Esophagus muscularis mucosa (tissue), 4 donors: ENCODE results near the gene MREG. TPM values are rescaled to one million over a fixed set of nuclear protein-coding genes. Genes with fewer than 3 reads are reported as not detected.

Experiments
- DNase-seq: peaks from one replicate; pipeline ENCODE4 v3.0.0-alpha.2; 2017; ENCODE audit errors: extremely low spot score
- H3K27ac ChIP-seq, 4 donors: fragments of 200-600 bp; sonication (generic); replicated peaks in 1 of 4; 1 replicate in 3 of 4; 2 replicates in 1 of 4; pipeline ENCODE4 v1.5.1; 2016 to 2019; ENCODE audit warnings: mild to moderate bottlenecking in 1 of 4
- H3K27me3 ChIP-seq, 4 donors: fragments of 200-600 bp; sonication (generic); one replicate each; pipeline versions ENCODE4 v1.5.1 to v1.6.0; 2016 to 2019
- H3K36me3 ChIP-seq, 4 donors: fragments of 200-600 bp; sonication (generic); one replicate each; pipeline ENCODE4 v1.5.1; 2016 to 2019
- H3K4me1 ChIP-seq, 4 donors: fragments of 200-600 bp; sonication (generic); one replicate each; pipeline ENCODE4 v1.5.1; 2016 to 2019
- H3K4me3 ChIP-seq, 4 donors: fragments of 200-600 bp; sonication (generic); 1 replicate in 2 of 4; 2 replicates in 2 of 4; pipeline ENCODE4 v1.5.1; 2016 to 2019; ENCODE audit warnings: mild to moderate bottlenecking in 4 of 4, moderate library complexity in 1 of 4
- H3K9me3 ChIP-seq, 4 donors: fragments of 200-600 bp; sonication (generic); 1 replicate in 3 of 4; 2 replicates in 1 of 4; pipeline ENCODE4 v1.5.1; 2016 to 2019
- CTCF ChIP-seq, 3 experiments: fragments of 200-600 bp in 2 of 3; fragments of 450-650 bp in 1 of 3; sonication (generic) in 2 of 3; IDR thresholded peaks; one replicate each; pipeline ENCODE4 v1.5.1; 2017 to 2019; ENCODE audit warnings: antibody characterized with exemption in 3 of 3, mild to moderate bottlenecking in 2 of 3, moderate library complexity in 1 of 3
- EP300 ChIP-seq: sonication (generic); formaldehyde crosslinking; IDR thresholded peaks from one replicate; pipeline ENCODE4 v1.6.1; 2017; ENCODE audit warnings: antibody characterized with exemption
- POLR2A ChIP-seq: fragments of 450-650 bp; IDR thresholded peaks from one replicate; pipeline ENCODE4 v1.6.1; 2017; ENCODE audit warnings: antibody characterized with exemption, moderate library complexity, mild to moderate bottlenecking, low read depth
- POLR2AphosphoS5 ChIP-seq, 2 donors: sonication (generic); formaldehyde crosslinking; IDR thresholded peaks; one replicate each; pipeline ENCODE4 v1.6.1; 2017; ENCODE audit warnings: antibody characterized with exemption in 2 of 2
- WGBS: methylation state at CpG from one replicate; pipeline ENCODE4 v1.1.5; 2018; 5-methylcytosine and 5-hydroxymethylcytosine counted together
- intact Hi-C: fragments of 100-400 bp; cut with DNase I; formaldehyde crosslinking; loops from one replicate; pipeline ENCODE4 v1.15.1; 2023
- total RNA-seq, 4 donors: library from RNA; depleted of rRNA; stranded (reverse); fragments of >200 nt; gene quantifications; one replicate each; pipeline versions ENCODE4 v1.1.0 to v1.2.1, GENCODE V29; 2016

MREG gene
- total RNA-seq, 4 donors from 2014 or later: 0.40 to 1.2 (median 0.70) TPM

DNA sequence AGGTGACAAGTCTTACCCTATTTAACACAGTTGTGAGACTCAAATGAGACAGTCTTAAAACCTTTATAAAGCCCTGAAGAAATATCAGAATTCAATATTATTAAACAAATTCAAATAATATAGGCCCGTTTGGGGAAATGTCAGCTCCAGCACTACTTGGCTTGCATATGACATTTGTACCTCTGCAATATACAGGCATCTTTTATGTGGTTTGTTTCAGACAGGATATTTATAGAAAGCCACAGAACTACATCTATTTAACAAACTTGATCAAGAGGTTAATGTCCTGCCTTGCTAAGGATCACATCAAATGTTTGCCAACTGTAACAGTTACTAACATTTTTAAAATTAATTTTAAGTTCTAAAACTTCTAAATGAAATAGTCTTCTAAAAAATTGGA, 3.2 kb upstream of the MREG start:
- Histone ChIP-seq H3K4me3 (no peak overlapping the region), H3K9me3 (no peaks in the 10 kb centered on the region), H3K4me1 (peaks cover 7 to 17% (median 16%) of the 10 kb centered on the region in 4 donors), H3K27ac (no peak overlapping the region), H3K27me3 (no peaks in the 10 kb centered on the region), H3K36me3 (no peaks in the 10 kb centered on the region)
- WGBS: 53% methylated on average over 1 of the region's 1 CpG
- TF ChIP-seq POLR2AphosphoS5 (IDR thresholded peaks at IDR 0.05) (no peak), POLR2A (no peak), EP300 (no peak), CTCF (IDR thresholded peaks at IDR 0.05) (no peak)
- DNase-seq: no peak
- intact Hi-C loops: no loop called here

GRCh38 chr2:216015722-216016464, 2.5 kb upstream of the MREG start:
- 85% methylated on average over 5 of the region's 5 CpGs for WGBS
- Histone ChIP-seq H3K4me3 (no peak overlapping the region), H3K27ac (no peak overlapping the region), H3K4me1 (peaks cover 7 to 17% (median 16%) of the 10 kb centered on the region in 4 donors), H3K36me3 (no peaks in the 10 kb centered on the region), H3K9me3 (no peaks in the 10 kb centered on the region), H3K27me3 (no peaks in the 10 kb centered on the region)
- DNase-seq: peak; percentile 64
- intact Hi-C loops: no loop called here
- TF ChIP-seq CTCF (IDR thresholded peaks at IDR 0.05) (no peak), EP300 (no peak), POLR2AphosphoS5 (IDR thresholded peaks at IDR 0.05) (no peak), POLR2A (no peak)

GRCh38 chr2:216014986-216015385, 1.6 kb upstream of the MREG start:
- Histone ChIP-seq H3K4me3 (no peak overlapping the region), H3K4me1 (peaks cover 7 to 17% (median 16%) of the 10 kb centered on the region in 4 donors), H3K27me3 (no peaks in the 10 kb centered on the region), H3K27ac (no peak overlapping the region), H3K9me3 (no peaks in the 10 kb centered on the region), H3K36me3 (no peaks in the 10 kb centered on the region)
- TF ChIP-seq CTCF (IDR thresholded peaks at IDR 0.05) (no peak), POLR2A (no peak), POLR2AphosphoS5 (IDR thresholded peaks at IDR 0.05) (no peak), EP300 (no peak)
- WGBS: 86% methylated on average over 23 of the region's 23 CpGs
- intact Hi-C loops: no loop called here
- DNase-seq: no peak

DNA sequence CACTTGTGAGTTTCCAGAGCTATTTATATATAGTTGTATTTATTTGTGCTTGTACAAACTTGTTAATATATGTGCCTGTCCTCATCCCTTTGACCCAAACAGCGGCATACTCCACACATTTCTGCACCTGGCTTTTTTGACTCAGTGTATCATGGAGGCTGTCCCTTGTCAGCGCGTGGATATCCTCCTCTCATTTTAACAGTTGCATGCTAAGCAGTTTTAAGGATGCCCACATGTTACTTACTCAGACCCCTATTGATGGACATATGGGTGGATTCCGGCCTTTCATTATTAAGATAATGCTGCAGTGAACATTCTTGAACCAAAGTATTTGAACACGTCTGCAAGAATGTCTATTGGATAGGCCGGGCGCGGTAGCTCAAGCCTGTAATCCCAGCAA, 655 bp upstream of the MREG start:
- Histone ChIP-seq H3K4me3 (peak overlapping the region in 3 of 4 donors; percentile 64 to 83 (median 68)), H3K4me1 (peaks cover 7 to 17% (median 16%) of the 10 kb centered on the region in 4 donors), H3K27ac (no peak overlapping the region), H3K27me3 (no peaks in the 10 kb centered on the region), H3K36me3 (no peaks in the 10 kb centered on the region), H3K9me3 (no peaks in the 10 kb centered on the region)
- WGBS: 93% methylated on average over 8 of the region's 8 CpGs
- DNase-seq: peak; percentile 37
- intact Hi-C loops: no loop called here
- TF ChIP-seq POLR2A (no peak), EP300 (no peak), CTCF (IDR thresholded peaks at IDR 0.05) (no peak), POLR2AphosphoS5 (IDR thresholded peaks at IDR 0.05) (no peak)

GRCh38 chr2:216012830-216013079, 596 bp downstream of the MREG start:
- Histone ChIP-seq H3K9me3 (no peaks in the 10 kb centered on the region), H3K4me1 (peaks cover 7 to 17% (median 16%) of the 10 kb centered on the region in 4 donors), H3K36me3 (no peaks in the 10 kb centered on the region), H3K27me3 (no peaks in the 10 kb centered on the region), H3K4me3 (peak overlapping the region; percentile 64 to 83 (median 66)), H3K27ac (peak overlapping the region in 2 of 4 donors; percentile 44 to 46)
- 11% methylated on average over 6 of the region's 6 CpGs for WGBS
- no peak for TF ChIP-seq CTCF (IDR thresholded peaks at IDR 0.05)
- no peak for TF ChIP-seq POLR2A
- TF ChIP-seq EP300: no peak
- peak; percentile 66 for DNase-seq
- intact Hi-C loops: no loop called here
